ENCODE measurements around the gene TM7SF3.

The TM7SF3 gene

DNA sequence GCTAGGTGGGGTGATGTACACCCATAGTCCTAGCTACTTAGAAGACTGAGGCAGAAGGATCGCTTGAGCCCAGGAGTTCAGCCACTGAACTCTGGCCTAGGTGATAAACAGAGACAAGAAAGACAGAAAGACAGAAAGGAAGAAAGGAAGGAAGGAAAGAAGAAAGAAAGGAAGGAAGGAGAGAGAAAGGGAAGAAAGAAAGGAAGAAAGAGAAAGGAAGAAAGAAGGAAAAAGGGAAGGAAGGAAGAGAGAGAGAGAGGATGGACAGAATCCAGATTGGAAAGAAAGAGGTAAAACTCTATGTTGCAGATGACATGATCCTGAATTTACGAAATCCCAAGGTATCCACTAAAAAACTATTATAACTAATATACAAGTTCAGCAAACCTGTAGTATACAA is 84.6 kb downstream of the TM7SF3 start:
- DNase-seq (ENCODE audit: low spot score): no peak

DNA sequence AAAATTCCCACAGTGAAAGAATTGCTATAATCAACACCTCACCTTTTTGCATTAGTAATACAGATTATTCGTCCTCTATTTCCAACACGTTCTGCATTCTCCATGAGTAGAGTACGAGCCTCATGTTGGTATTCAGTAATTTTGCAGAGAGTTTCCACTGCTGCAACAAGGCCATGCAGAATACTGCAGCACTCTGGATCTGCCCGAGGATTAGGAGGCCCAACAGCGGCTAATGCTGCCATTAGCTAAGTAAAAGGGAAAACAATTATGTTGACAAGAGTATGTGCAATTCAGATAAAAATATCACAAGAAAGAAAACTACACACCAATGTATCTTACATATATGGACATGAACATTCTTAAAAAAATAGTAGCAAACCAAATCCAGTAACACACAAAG is 85.5 kb downstream of the TM7SF3 start:
- DNase-seq (ENCODE audit: low spot score): no peak
